Measurements from ENCODE around the gene KRT36.
A peak's percentile ranks its signal among the peaks of the same experiment; 100 is the strongest.

Gene KRT36

DNA sequence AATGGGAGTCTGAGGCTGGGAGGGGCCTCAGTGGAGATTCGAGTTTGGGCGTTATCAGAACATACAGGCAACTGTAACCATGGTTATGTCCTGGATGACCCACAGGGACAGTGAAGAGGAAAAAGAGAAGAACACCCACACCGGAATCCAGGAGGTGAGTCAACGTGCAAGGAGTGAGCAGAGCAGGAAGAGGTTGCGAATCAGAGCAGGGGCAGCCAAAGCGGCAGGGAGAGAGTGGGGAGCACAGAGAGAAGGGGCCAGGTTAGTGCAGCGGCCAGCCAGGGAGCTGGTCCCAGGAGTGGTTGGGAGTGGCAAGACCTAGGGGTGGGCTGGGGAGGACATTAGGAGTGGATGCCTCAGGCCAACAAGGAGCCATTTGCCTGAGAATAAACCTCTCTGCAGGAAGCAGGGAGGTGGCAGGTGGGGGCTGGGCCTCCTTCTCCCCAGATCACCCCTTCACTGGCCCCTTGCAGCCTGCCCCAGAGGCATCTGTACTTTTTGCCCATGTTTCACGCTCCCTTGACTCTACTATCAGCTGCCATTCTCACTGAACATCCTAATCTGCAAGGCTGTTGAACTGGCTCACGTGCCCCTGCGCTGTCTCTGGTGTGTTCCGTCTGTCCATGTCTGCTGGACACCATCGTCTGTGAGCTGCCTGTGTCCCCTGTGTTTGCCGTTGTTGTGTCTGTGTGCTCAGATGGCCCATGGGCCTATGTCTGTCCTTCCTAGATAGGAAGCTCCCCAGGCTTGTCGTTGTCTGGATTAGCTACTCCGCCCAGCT, 10.6 kb upstream of the KRT36 start:
- DNase-seq (ENCODE audit: low read depth in 2 of 2): no peak

GRCh38 chr17:41499714-41500113, 10.0 kb upstream of the KRT36 start:
- DNase-seq (ENCODE audit: low read depth in 2 of 2): no peak

DNA sequence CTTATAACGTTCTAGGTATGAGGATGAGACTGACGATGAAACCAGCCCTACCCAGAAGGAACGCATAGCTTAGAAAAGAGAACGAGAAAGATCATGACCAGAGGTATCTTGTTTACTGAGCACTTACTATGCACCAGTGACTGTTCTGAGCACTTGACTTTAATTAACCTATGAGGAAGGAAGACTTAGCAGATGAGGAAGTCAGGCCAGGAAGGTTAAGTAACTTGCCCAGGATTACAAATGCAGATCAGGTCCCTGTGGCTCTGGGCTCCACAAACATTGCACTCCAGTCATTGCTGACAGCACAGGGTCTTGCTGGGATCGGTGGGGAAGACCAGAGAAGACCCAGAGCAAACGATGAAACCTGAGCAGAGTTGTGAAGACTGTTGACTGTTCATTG, 8.6 kb upstream of the KRT36 start:
- no peak for DNase-seq (ENCODE audit: low read depth in 2 of 2)

GRCh38 chr17:41496803-41497484, 7.2 kb upstream of the KRT36 start:
- DNase-seq (ENCODE audit: low read depth in 2 of 2): peak; percentile 5 to 6

- no peak for DNase-seq (ENCODE audit: low read depth in 2 of 2)
Observed at GRCh38 chr17:41494524-41494923, 4.8 kb upstream of the KRT36 start.

- DNase-seq (ENCODE audit: low read depth in 2 of 2): no peak
Observed at GRCh38 chr17:41492771-41493170, 3.1 kb upstream of the KRT36 start.

DNA sequence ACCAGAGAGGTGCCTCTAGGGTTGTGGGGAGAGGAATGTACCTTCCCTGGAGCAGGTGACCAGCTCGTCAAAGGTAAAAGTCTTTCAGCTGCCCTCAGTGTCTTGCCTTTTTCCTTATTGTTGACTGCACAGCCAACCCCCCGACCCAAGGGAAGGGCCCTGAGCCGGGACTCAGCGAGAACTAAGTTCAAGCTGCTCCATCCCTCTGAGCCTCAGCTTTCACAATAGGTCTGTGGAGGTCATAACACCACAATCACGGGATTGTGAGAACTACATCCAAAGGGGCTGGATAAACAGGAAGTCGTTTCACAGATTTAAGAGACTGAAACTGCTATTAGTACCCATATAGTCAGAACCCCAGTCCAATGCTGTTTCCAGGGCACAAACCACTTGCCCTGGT, 2.6 kb upstream of the KRT36 start:
- DNase-seq (ENCODE audit: low read depth in 2 of 2): no peak

GRCh38 chr17:41491476-41491875, 1.8 kb upstream of the KRT36 start:
- no peak for DNase-seq (ENCODE audit: low read depth in 2 of 2)

- no peak for DNase-seq (ENCODE audit: low read depth in 2 of 2)
Observed at GRCh38 chr17:41490000-41490990, 585 bp upstream of the KRT36 start.

- DNase-seq (ENCODE audit: low read depth in 2 of 2): no peak
Observed at GRCh38 chr17:41486809-41487530, 2.7 kb downstream of the KRT36 start.

DNA sequence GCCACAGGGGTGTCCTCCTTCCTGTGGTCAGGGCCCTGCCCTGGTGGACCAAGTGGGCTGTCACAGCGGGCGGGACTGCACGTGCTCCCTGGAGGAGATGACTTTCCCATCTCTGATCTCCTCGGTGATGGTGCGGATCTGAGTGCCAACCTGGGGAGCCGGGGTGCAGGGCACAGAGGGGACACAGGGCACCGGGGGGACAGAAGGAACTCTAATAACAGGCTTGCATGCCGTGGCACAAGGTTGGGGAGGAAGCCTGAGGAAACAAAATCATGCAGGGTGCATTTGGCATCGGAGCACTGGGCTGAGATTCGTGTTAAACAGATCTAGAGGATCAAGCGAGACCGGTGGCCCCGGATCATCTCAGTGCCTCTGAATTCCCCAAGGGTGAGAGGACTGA, 3.4 kb downstream of the KRT36 start:
- no peak for DNase-seq (ENCODE audit: low read depth in 2 of 2)

DNA sequence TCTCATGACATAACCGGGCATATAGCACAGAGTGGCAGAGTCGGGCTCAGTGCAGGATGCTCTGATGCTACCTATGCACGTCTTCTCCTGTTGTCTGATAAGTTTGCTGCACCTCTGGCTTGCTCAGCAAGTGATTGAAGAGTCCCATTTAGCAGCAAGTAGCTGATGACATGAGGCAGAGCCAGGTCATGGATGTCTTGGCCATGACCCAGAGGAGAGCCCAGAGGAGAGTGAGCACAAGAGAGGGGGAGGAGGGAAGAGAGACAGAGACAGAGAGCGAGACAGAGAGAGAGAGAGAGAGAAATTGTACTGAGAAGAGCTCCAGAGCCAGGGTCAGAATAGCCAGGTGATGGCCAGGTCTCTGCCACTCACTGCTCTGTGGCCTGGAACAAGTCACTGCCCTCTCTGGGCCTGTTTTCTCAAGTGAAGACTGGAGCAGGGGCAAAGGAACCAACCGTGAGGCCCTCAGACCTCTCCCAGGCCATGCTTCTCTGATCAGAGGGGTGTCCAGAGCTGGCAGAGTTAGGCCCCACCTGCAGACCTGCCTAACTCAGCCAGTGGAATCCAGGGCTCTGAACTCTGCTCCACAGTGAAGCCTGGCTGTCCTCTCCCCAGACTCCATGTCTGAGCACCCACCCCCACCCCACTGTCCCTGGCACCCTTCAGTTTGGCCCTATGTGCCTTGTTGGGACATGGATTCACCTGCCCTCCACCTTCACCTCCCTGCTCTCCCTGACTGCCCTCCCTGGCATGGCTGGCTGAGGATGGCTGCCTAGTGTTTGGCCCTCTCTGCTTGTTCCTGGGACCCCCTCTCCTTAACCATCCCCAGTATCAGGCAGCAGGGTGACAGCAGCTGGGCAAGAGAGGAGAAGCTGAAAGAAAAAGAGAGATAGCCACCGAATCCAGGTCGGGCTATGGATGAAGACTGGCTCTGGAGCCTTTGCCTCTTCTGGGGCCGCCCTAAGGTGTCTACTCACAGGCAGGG, 4.5 kb downstream of the KRT36 start:
- no peak for DNase-seq (ENCODE audit: low read depth in 2 of 2)

- no peak for DNase-seq (ENCODE audit: low read depth in 2 of 2)
Observed at GRCh38 chr17:41483991-41484826, 5.5 kb downstream of the KRT36 start.

DNA sequence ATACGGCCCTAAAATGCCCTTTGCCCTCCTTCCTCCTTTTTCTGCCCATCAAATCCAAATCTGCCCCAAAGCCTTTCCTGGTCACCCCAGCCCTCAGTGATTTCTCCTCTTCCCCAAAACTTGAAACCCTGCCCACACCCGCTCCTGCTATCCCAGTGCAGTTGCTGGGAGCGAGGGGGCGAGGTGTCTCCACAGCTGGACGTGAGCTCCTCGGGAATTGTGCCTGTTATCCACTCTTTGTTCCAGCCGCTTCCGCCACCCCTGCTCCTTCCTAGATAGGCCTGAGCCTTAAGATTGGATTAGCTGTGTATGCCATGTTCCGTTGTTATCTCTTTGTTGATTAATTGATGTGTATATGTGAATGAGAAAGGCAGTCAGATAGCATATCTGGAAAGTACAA, 6.2 kb downstream of the KRT36 start:
- no peak for DNase-seq (ENCODE audit: low read depth in 2 of 2)

DNA sequence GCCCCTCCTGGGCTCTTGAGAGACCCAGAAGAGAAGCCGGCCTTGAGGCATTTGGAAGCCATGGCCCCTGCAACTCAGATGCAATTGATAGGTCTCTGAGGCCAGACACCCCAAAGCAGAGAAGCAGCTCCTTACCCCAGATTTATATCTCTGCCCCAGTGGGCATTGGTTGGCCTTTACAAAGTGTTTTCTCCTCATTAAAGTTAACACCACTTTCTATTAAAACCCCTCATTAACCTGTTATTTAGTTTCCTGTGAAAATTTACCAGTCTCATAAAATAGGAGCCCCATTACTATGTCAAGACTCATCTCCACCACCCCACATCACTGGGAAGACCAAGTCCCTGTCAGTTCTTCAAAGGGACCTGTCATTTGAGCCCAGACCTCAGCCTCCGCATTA, 8.7 kb downstream of the KRT36 start, which contains the start of gene KRT35:
TSS of gene KRT35 (minus strand) at position 116 of the 400 bp plus-strand sequence. CDS start at position 62, 54 bp downstream.
- no peak for DNase-seq (ENCODE audit: low read depth in 2 of 2)

GRCh38 chr17:41480581-41480980, 9.1 kb downstream of the KRT36 start:
- DNase-seq (ENCODE audit: low read depth in 2 of 2): no peak

DNA sequence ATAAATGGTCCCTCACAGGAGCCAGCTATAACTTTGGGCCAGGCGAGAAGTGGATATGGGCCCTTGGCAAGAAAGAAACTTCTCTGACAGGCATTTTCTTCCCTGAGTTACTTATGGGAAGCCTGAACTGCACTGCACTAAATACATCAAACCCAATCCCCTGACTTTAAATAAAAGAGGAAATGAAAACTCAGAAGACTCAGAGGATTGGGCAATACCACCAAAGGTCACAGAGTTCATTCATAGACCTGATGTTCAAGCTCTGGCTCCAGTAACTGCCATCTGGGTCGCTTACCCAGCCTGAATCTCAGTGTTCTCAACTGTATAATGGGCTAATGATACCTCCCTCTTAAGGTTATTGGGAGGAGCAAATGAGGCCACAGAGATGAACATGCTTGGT, 9.6 kb downstream of the KRT36 start:
- DNase-seq (ENCODE audit: low read depth in 2 of 2): no peak

GRCh38 chr17:41478237-41478636, 11.5 kb downstream of the KRT36 start:
- DNase-seq (ENCODE audit: low read depth in 2 of 2): no peak
